ENCODE data around the gene NAA10. TPM values are rescaled to one million over a fixed set of nuclear protein-coding genes. Genes with fewer than 3 reads are reported as not detected.
A peak's percentile ranks its signal among the peaks of the same experiment; 100 is the strongest.

Gene NAA10
- total and polyA plus RNA-seq, 4 donors = 70.2 to 287 (median 84.5) TPM

DNA sequence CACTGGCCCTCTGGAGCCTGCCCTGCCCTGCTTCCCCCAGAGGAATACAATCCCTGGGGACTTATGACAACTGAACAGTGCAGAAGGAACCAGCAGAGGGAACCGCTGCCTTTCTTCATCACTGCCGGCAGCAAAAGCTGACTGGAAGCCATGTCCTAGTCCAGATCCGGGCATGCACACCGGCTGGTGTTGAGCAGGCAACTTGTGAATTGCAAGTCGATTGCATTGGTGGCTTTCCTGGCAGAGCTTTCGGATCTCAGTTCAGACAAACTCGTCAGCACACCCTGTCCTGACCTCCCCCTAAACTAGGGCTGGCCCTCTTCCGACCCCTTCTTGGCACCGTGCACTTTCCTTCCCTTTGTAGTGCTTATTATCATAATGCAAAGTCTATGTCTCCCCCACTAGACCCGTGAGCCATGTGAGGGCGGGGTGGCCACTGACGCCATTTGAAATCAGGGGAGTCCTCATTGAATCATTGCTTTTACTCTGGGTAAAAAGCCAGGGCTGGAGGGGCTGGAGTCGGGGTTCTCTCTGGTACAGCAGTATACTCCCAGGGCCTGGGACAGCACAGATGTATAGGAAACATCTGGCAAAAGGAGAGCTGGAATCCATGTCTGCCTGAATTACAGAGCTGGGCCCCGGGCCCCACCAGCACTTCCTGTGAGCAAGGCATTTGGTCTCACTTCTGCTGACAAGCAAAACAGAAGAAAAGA lies 10.5 kb downstream of the NAA10 start:
- ATAC-seq (ENCODE audit: low FRiP score) = no peak
- no peaks in the 10 kb centered on the region for H3K9me3 ChIP-seq (ENCODE audit: control insufficient read depth, low read length)
- no peaks in the 10 kb centered on the region for H3K4me1 ChIP-seq (ENCODE audit: control insufficient read depth in 1 of 2, insufficient read depth in 2 of 2, low read length in 2 of 2)
- 36 to 46% methylated on average over 14 of the region's 14 CpGs for WGBS, 2 donors
- H3K36me3 ChIP-seq (ENCODE audit: control insufficient read depth in 1 of 2, insufficient read depth in 2 of 2, low read length in 1 of 2) = no peaks in the 10 kb centered on the region
- no peak overlapping the region for H3K4me3 ChIP-seq (ENCODE audit: low read length in 2 of 2)
- H3K27ac ChIP-seq (ENCODE audit: low read depth in 1 of 2, low read length in 2 of 2) = no peak overlapping the region
- no peaks in the 10 kb centered on the region for H3K27me3 ChIP-seq (ENCODE audit: control insufficient read depth in 1 of 2, insufficient read depth in 2 of 2, low read length in 1 of 2)
- intact Hi-C loops (cut with DNase I) = no loop called here
- no peak for DNase-seq

DNA sequence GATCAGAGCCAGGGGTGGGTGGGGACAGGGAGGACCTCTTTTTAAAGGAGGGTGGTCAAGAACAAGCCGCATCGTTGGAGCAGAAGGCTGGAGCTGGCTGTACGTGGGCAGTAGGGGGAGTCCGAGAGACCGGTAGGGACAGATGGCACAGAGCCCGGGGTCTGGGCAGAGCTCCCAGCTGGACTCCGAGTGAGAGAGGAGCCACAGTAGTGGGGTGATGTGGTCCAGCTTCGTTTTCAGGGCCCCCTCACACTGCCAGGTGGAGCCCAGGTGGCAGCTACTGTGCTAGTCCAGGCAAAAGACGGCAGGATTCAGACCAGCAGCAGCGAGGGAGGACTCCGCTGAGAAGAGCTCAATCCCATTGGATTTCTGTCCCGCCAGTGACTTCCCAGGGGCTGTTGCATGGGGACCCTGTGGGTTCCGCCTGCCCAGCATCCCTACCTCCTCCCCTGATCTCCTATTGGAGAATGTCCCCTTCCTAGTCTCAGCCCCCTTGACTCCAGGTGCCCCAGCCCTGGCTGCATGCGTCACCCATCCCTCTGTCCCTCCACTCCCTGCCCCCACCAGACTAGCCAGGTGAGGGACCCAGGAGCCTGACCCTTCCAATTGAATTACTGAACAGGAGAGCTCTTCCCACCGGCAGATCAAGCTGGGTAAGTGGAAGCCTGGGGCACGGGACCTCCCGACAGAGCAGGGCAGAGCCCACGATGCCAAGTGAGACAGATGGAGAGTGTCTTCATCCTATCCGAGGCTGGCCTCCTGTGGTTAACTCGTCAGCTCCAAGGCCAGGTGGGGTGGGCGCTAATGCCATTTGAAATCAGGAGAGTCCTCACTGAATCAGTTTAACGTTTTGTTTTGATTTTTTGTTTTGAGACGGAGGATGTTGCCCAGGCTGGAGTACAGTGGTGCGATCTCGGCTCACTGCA lies 11.6 kb downstream of the NAA10 start:
- intact Hi-C loops (cut with DNase I) = no loop called here
- H3K27me3 ChIP-seq (ENCODE audit: control insufficient read depth in 1 of 2, insufficient read depth in 2 of 2, low read length in 1 of 2) = no peaks in the 10 kb centered on the region
- H3K9me3 ChIP-seq (ENCODE audit: control insufficient read depth, low read length) = no peaks in the 10 kb centered on the region
- H3K36me3 ChIP-seq (ENCODE audit: control insufficient read depth in 1 of 2, insufficient read depth in 2 of 2, low read length in 1 of 2) = no peaks in the 10 kb centered on the region
- peak; percentile 85 to 93 for DNase-seq
- H3K4me3 ChIP-seq (ENCODE audit: low read length in 2 of 2) = no peak overlapping the region
- no peak overlapping the region for H3K27ac ChIP-seq (ENCODE audit: low read depth in 1 of 2, low read length in 2 of 2)
- 42 to 53% methylated on average over 25 of the region's 25 CpGs for WGBS, 2 donors
- no peak for ATAC-seq (ENCODE audit: low FRiP score)
- no peaks in the 10 kb centered on the region for H3K4me1 ChIP-seq (ENCODE audit: control insufficient read depth in 1 of 2, insufficient read depth in 2 of 2, low read length in 2 of 2)

DNA sequence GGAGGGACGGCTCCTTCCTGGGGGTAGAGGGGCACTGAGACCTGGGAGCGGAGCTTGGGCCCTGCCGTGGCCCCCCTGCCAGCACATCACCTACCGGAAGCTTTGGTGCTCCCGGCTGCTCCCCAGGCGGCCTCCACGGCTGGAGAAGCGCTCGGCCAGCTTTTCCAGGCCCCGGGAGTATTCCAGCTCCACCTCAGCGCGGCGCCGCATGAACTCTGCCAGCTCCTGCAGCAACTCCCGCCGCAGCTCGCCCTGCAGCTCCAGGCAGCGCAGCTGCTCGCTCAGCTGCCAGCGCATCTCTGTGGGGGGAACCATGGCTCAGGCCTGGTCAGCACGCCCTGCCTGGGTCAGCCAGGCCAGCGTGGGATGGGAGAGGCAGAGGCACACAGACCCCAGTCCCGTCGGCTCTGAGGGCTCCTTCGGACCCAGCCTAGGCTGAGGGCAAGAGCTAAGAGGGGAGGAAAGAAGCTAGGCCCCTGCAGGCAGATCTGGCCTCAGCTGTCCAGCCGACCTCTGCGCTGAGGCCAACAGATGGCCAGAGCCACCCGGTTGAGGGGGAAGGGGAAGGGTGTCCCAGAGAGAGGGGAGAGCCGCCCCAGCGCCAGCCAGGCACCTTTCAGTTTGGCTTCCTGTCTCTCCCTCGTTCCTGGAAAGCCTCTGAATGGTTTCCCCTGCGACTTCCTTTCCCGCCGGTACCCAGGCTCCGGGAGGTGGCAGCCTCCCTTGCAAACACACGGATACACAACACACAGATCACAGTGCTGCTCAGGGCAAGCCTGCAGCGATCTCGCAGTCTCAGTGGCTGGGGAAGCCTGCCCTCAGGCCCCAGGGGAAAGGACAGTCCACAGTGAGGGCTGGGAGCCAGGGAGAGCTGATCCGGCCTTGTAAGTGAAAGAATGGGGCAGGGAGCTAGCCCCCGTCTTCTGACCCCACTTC lies 13.1 kb downstream of the NAA10 start:
- no peaks in the 10 kb centered on the region for H3K36me3 ChIP-seq (ENCODE audit: control insufficient read depth in 1 of 2, insufficient read depth in 2 of 2, low read length in 1 of 2)
- H3K4me3 ChIP-seq (ENCODE audit: low read length in 2 of 2) = no peak overlapping the region
- no peaks in the 10 kb centered on the region for H3K9me3 ChIP-seq (ENCODE audit: control insufficient read depth, low read length)
- no peaks in the 10 kb centered on the region for H3K4me1 ChIP-seq (ENCODE audit: control insufficient read depth in 1 of 2, insufficient read depth in 2 of 2, low read length in 2 of 2)
- ATAC-seq (ENCODE audit: low FRiP score) (peak; percentile 2), DNase-seq (peak in 1 of 2 donors; percentile 50)
- no peak overlapping the region for H3K27ac ChIP-seq (ENCODE audit: low read depth in 1 of 2, low read length in 2 of 2)
- H3K27me3 ChIP-seq (ENCODE audit: control insufficient read depth in 1 of 2, insufficient read depth in 2 of 2, low read length in 1 of 2) = no peaks in the 10 kb centered on the region
- intact Hi-C loops (cut with DNase I) = no loop called here
- 60 to 65% methylated on average over 39 to 40 of the region's 40 CpGs for WGBS, 2 donors

DNA sequence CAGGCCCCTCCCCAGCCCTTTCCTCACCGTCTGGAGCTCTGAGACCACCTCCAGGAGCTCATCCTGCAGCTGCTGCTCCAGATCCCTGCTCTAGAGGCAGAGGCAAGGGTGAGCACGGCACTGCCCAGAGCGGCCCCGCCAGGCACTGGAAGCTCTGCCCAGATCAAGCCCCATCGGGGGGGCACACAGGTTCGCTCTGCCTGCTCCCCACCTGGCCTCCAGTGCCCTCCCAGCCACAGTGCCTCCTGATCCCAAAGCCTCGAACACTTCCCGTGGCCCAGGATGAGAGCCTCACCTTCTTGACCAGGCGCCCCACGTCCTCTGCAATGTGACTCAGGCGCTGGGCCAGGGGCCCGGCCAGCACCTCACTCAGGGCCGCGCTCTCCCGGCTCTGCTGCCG lies 13.8 kb downstream of the NAA10 start:
- no peaks in the 10 kb centered on the region for H3K4me1 ChIP-seq (ENCODE audit: control insufficient read depth in 1 of 2, insufficient read depth in 2 of 2, low read length in 2 of 2)
- H3K36me3 ChIP-seq (ENCODE audit: control insufficient read depth in 1 of 2, insufficient read depth in 2 of 2, low read length in 1 of 2) = no peaks in the 10 kb centered on the region
- H3K27me3 ChIP-seq (ENCODE audit: control insufficient read depth in 1 of 2, insufficient read depth in 2 of 2, low read length in 1 of 2) = no peaks in the 10 kb centered on the region
- peak in 1 of 2 donors; percentile 37 for DNase-seq
- no peak overlapping the region for H3K4me3 ChIP-seq (ENCODE audit: low read length in 2 of 2)
- WGBS, 2 donors = 72 to 75% methylated on average over 16 of the region's 16 CpGs
- no peak overlapping the region for H3K27ac ChIP-seq (ENCODE audit: low read depth in 1 of 2, low read length in 2 of 2)
- intact Hi-C loops (cut with DNase I) = no loop called here
- ATAC-seq (ENCODE audit: low FRiP score) = peak; percentile 2
- no peaks in the 10 kb centered on the region for H3K9me3 ChIP-seq (ENCODE audit: control insufficient read depth, low read length)

DNA sequence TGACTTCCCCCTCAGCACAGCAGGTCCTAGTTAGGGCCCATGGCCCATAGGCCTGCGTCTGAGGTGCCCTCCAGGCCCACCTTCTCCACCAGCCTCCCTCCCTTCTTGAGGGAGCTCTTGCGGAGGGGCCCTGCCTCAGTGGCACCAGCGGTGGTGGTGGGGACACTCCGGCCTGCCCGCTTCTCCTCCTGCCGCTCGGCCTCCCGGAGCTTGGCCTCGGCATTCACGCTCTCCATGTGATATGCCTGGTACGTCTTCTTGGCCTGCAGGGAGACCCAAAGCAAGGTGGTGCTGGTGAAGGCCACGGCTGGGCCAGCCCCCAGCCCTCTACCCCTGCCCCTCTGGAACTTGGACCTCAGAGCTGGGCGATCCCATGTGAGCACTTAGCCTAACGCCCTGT lies 14.3 kb downstream of the NAA10 start:
- ATAC-seq (ENCODE audit: low FRiP score) (no peak), DNase-seq (peak in 1 of 2 donors; percentile 36)
- Histone ChIP-seq H3K4me1 (ENCODE audit: control insufficient read depth in 1 of 2, insufficient read depth in 2 of 2, low read length in 2 of 2) (no peaks in the 10 kb centered on the region), H3K36me3 (ENCODE audit: control insufficient read depth in 1 of 2, insufficient read depth in 2 of 2, low read length in 1 of 2) (no peaks in the 10 kb centered on the region), H3K9me3 (ENCODE audit: control insufficient read depth, low read length) (no peaks in the 10 kb centered on the region), H3K27me3 (ENCODE audit: control insufficient read depth in 1 of 2, insufficient read depth in 2 of 2, low read length in 1 of 2) (no peaks in the 10 kb centered on the region), H3K27ac (ENCODE audit: low read depth in 1 of 2, low read length in 2 of 2) (no peak overlapping the region), H3K4me3 (ENCODE audit: low read length in 2 of 2) (no peak overlapping the region)
- WGBS, 2 donors = 89 to 96% methylated on average over 14 of the region's 14 CpGs
- intact Hi-C loops (cut with DNase I) = no loop called here

DNA sequence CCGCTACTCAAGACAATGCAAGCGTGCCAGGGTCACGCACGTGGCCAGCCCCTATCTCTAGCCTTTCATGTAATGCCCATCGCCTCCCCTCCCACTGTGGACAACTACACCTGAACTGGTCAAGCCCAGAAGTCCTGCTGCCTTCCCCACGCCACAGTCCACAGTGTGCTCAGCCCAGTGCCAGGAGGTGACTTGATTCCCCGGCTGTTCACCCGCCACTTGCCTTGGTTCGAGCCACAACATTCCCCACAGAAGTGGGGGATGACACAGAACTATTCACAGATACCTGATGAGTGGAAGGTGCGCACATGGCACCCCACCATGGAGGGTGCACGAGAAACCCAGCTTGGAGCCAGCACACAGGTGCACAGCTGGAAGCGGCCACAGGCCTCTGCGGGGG lies 15.6 kb downstream of the NAA10 start:
- DNase-seq = no peak
- Histone ChIP-seq H3K4me1 (ENCODE audit: control insufficient read depth in 1 of 2, insufficient read depth in 2 of 2, low read length in 2 of 2) (no peaks in the 10 kb centered on the region), H3K36me3 (ENCODE audit: control insufficient read depth in 1 of 2, insufficient read depth in 2 of 2, low read length in 1 of 2) (no peaks in the 10 kb centered on the region), H3K27ac (ENCODE audit: low read depth in 1 of 2, low read length in 2 of 2) (no peak overlapping the region), H3K27me3 (ENCODE audit: control insufficient read depth in 1 of 2, insufficient read depth in 2 of 2, low read length in 1 of 2) (no peaks in the 10 kb centered on the region), H3K4me3 (ENCODE audit: low read length in 2 of 2) (no peak overlapping the region), H3K9me3 (ENCODE audit: control insufficient read depth, low read length) (no peaks in the 10 kb centered on the region)
- WGBS, 2 donors = 89 to 95% methylated on average over 13 of the region's 13 CpGs
- intact Hi-C loops (cut with DNase I) = no loop called here
- ATAC-seq (ENCODE audit: low FRiP score) = no peak

DNA sequence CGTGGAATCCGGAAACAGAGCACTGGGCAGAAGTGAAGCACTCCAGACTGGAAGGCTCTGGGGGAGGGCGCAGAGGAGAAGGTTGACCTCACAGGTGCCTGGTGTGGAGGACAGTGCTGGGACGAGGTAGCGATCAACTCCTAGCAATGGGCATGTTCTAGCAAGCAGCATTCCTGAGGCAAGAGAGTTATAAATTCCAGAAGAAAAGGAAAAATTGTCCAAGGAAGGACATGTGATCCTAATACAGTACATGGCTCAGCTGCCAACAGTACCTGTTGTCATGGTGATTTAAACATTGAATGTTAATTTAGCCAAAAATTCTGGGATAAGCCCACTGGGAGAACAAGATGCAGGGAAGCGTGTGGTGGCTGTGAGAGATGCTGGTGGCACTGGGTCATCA lies 17.0 kb downstream of the NAA10 start:
- H3K4me3 ChIP-seq (ENCODE audit: low read length in 2 of 2) = no peak overlapping the region
- no peaks in the 10 kb centered on the region for H3K36me3 ChIP-seq (ENCODE audit: control insufficient read depth in 1 of 2, insufficient read depth in 2 of 2, low read length in 1 of 2)
- no peaks in the 10 kb centered on the region for H3K27me3 ChIP-seq (ENCODE audit: control insufficient read depth in 1 of 2, insufficient read depth in 2 of 2, low read length in 1 of 2)
- 63 to 68% methylated on average over 6 of the region's 6 CpGs for WGBS, 2 donors
- no peaks in the 10 kb centered on the region for H3K4me1 ChIP-seq (ENCODE audit: control insufficient read depth in 1 of 2, insufficient read depth in 2 of 2, low read length in 2 of 2)
- no peaks in the 10 kb centered on the region for H3K9me3 ChIP-seq (ENCODE audit: control insufficient read depth, low read length)
- no peak overlapping the region for H3K27ac ChIP-seq (ENCODE audit: low read depth in 1 of 2, low read length in 2 of 2)
- intact Hi-C loops (cut with DNase I) = no loop called here
- DNase-seq (no peak), ATAC-seq (ENCODE audit: low FRiP score) (no peak)

DNA sequence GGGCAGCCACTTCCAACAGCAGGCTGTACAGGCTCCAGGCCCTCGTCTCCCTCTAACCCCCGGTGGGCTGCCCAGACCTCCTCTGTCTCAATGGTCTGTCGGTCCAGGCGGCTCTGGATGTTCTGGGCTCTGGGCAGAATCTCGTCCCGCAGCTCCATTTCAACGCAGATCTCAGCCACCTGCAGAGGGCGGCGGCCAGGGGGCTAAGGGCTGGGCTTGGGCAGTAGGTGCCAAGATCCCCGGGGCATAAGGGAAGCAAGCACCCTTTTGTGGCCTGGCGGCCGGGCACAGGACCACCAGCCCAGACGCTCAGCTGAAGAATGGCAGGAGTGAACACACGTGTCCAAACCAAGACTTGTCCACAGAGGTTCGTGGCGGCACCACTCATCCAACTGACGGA lies 21.1 kb downstream of the NAA10 start:
- intact Hi-C loops (cut with DNase I) = no loop called here
- DNase-seq (no peak), ATAC-seq (ENCODE audit: low FRiP score) (no peak)
- Histone ChIP-seq H3K27me3 (ENCODE audit: control insufficient read depth in 1 of 2, insufficient read depth in 2 of 2, low read length in 1 of 2) (no peaks in the 10 kb centered on the region), H3K4me1 (ENCODE audit: control insufficient read depth in 1 of 2, insufficient read depth in 2 of 2, low read length in 2 of 2) (no peaks in the 10 kb centered on the region), H3K27ac (ENCODE audit: low read depth in 1 of 2, low read length in 2 of 2) (no peak overlapping the region), H3K4me3 (ENCODE audit: low read length in 2 of 2) (no peak overlapping the region), H3K9me3 (ENCODE audit: control insufficient read depth, low read length) (no peaks in the 10 kb centered on the region), H3K36me3 (ENCODE audit: control insufficient read depth in 1 of 2, insufficient read depth in 2 of 2, low read length in 1 of 2) (no peaks in the 10 kb centered on the region)
- WGBS, 2 donors = 89 to 91% methylated on average over 15 to 17 of the region's 17 CpGs
